ENCODE results near the gene TLX3.

TLX3 gene

DNA sequence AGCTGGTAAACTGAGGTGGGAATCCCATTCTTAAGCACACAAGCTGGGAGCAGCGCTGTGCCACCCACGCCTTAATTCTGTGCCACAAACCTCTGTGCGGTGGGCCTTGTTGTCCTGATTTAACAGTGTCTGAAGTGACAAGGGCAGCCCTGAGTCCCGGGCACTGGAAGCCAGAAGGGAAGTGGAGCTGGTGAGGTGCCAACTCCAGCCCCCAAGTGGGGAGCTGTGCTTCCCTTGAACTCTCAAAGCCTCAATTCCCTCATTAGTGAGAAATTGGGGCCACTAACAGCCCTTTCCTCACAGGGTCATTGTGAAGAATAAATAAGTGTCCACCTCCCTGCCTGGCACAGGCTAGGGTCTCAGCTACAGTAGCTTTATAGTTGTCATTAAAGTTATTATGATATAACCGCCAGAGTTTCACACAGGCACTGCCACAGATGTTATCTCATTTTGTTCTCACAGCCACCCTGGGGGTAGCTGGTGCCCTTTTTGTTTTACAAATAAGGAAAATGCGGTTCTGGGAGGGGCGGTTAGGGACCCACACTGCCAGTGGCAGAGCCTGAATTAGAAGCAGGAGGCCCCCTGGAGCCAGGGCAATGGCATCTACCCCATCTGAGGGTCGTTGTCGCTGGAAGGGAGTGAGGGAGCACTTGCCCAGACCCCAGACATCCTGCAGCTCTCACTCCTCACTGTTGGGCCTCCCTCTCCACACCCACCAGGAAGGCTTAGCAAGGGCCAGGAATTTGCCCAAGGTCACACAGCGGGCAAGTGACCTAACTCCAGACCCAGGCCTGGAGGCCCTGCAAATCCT lies 2.1 kb upstream of the TLX3 start:
- TF ChIP-seq, protein P1, sequence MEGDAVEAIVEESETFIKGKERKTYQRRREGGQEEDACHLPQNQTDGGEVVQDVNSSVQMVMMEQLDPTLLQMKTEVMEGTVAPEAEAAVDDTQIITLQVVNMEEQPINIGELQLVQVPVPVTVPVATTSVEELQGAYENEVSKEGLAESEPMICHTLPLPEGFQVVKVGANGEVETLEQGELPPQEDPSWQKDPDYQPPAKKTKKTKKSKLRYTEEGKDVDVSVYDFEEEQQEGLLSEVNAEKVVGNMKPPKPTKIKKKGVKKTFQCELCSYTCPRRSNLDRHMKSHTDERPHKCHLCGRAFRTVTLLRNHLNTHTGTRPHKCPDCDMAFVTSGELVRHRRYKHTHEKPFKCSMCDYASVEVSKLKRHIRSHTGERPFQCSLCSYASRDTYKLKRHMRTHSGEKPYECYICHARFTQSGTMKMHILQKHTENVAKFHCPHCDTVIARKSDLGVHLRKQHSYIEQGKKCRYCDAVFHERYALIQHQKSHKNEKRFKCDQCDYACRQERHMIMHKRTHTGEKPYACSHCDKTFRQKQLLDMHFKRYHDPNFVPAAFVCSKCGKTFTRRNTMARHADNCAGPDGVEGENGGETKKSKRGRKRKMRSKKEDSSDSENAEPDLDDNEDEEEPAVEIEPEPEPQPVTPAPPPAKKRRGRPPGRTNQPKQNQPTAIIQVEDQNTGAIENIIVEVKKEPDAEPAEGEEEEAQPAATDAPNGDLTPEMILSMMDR (IDR thresholded peaks at IDR 0.05; ENCODE audit: low read depth, low read length) = no peak
- DNase-seq (ENCODE audit: extremely low read depth, low read depth) = no peak

DNA sequence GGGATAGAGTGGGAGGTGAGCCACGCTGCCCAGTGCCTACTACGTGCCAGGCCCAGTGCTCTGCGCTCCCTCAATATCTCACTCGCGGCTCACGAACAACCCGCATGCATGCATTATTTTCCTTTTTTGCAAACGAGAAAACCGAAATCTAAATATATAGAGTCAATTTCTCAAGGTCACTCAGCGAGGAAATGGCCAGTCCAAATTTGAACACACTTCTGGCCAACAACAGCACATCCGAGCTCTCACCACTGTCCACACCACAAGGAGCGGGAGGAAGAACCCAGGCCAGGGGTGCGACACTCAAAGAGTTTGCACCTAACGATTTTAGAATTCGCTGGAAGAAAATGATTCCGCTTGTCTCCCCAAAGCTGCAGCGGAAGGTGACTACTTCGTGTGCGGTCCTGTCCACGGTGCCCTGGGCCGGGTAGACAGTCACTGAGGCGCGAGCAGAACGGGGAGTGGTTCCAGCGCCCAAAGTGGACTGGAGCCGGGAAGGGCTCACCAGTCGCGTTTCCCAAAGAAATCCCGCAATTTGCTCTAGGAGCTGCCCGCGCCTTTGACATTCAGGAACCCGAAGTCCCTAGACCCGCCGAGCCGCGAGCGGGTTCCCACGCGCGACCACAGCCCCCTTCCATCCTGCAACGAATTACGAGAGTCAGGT lies 1.1 kb upstream of the TLX3 start:
- no peak for DNase-seq (ENCODE audit: extremely low read depth, low read depth)
- TF ChIP-seq, protein P1 (IDR thresholded peaks at IDR 0.05; ENCODE audit: low read depth, low read length) = no peak

DNA sequence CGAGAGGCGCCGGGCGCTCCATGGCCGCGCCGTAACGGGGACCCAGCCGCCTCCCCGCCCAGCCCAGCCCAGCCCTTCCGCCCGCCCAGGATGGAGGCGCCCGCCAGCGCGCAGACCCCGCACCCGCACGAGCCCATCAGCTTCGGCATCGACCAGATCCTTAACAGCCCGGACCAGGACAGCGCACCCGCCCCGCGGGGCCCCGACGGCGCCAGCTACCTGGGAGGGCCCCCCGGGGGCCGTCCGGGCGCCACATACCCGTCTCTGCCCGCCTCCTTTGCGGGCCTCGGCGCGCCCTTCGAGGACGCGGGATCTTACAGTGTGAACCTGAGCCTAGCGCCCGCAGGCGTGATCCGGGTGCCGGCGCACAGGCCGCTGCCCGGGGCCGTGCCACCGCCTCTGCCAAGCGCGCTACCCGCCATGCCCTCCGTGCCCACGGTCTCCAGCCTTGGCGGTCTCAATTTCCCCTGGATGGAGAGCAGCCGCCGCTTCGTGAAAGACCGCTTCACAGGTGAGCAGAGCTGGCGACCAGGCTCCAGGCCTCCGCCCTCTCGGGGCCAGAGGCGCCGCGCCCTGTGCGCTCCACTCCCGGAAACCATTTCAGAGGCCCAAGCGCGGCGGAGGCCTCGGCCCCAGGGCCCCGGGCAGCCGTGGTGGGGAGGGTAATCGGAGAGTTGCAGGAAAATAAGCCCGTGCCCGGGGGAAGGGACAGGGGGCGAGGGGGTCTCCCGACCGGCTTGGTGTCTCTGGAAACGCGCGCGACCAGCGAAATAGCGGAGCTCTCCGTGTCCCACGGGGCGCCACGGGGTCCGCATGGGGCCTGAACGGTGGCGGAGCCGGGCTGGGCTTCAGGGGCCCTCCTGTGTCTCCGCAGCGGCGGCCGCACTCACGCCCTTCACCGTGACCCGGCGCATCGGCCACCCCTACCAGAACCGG lies 496 bp downstream of the TLX3 start:
- TF ChIP-seq, protein P1 (IDR thresholded peaks at IDR 0.05; ENCODE audit: low read depth, low read length) = no peak
- DNase-seq (ENCODE audit: extremely low read depth, low read depth) = no peak

DNA sequence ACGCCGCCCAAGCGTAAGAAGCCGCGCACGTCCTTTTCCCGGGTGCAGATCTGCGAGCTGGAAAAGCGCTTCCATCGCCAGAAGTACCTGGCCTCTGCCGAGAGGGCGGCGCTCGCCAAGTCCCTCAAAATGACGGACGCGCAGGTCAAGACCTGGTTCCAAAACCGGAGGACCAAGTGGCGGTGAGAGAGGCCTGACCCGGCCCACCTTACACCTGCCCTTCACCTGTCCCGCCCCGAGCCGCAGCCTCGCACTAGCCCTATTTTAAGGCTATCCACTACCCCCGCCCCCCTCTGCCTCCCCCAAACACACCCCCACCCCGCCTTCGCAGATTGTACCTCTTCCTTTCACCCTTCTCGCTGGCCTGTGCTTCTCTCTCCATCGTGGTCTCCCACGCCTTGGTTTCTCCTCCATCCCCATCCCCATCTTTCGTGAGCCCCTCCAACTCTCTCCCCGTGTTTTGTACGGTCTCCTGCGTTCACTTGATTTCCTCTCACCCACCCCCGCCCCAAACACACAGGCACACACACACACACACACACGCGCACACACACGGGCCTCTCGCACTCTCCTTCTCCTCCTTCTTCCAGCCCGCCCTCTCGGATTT lies 1.3 kb downstream of the TLX3 start:
- TF ChIP-seq, protein P1 (IDR thresholded peaks at IDR 0.05; ENCODE audit: low read depth, low read length) = peak; percentile 7; the same call in 1 of the 2 replicates
- DNase-seq (ENCODE audit: extremely low read depth, low read depth) = no peak

DNA sequence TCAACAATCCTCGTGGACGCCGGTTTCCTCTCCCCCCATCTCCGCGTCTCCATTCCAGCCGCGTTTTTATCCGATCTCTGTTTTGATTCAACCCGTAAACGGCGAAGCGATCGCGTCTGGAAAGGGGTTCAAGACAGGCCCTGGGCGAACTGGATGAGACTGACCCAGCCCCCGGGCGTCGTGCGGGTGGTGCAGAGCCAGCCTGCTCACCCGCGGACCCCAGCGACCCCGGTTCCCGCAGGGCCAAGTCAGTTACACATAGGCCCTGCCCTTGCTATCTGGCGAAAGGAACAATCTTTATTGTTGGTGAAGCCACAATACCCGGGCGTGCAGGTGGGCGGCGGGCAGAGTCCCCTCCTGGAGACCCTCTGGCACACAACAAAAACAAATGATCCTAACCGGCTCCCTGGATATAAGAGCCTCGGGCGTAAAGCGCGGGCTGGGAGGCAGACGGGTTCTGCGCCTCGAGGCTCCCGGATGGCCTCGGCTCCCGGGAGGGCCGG lies 1.8 kb downstream of the TLX3 start:
- no peak for DNase-seq (ENCODE audit: extremely low read depth, low read depth)

DNA sequence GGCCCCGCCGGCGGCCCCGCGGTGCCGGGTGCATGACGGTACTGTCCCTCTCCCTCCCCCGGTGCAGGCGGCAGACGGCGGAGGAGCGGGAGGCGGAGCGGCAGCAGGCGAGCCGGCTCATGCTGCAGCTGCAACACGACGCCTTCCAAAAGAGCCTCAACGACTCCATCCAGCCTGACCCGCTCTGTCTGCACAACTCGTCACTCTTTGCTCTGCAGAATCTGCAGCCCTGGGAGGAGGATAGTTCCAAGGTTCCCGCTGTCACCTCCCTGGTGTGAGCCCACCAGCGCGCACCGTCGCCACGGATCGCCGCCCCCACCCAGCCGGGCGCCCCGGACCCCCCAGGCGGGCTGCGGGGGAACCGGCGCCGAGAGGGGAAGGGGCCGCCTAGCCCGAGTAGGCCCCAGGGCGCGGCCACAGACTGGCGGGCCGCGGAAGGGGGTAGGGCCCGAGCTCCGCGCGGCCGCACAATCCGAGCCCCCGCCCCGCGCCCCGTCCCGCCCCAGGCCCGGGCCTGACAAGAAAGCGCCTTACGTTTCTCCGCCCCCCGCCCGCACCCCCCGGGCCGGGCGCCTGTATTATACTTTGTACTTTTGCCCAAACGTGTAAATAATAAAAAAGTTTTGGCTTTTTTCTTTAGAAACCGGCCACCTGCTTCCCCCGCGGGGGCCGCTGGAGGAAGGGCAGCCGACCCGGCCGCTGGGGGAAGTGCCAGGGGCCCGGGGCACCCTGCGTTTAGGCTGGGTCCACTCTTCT lies 2.5 kb downstream of the TLX3 start:
- TF ChIP-seq, protein P1 (IDR thresholded peaks at IDR 0.05; ENCODE audit: low read depth, low read length) = no peak
- no peak for DNase-seq (ENCODE audit: extremely low read depth, low read depth)

More for the DNA sequence above, 1.8 kb downstream of the TLX3 start:
- TF ChIP-seq, protein P1 (IDR thresholded peaks at IDR 0.05; ENCODE audit: low read depth, low read length) = no peak

Measured in AG09319 (cell line).